Fibroblast of villous mesenchyme (primary cell): ENCODE data around the gene POU2F1. TPM values are rescaled to one million over a fixed set of nuclear protein-coding genes. Genes with fewer than 3 reads are reported as not detected.
"Not testable (repeated sequence)": the region's sequence is repeated elsewhere in the genome, so short reads cannot be mapped to it uniquely, and the experiment has no call there.

Experiments
- DNase-seq: peaks from one replicate; pipeline ENCODE4 v3.0.0-alpha.2; 2010; ENCODE audit warnings: low read depth
- H3K4me3 ChIP-seq: 2 replicates; pipeline ENCODE4 v1.5.1; 2011; ENCODE audit warnings: low read depth, mild to moderate bottlenecking, low read length
- CTCF ChIP-seq: IDR thresholded peaks from 2 replicates; pipeline ENCODE4 v1.5.1; 2012; ENCODE audit warnings: low read depth, mild to moderate bottlenecking, low read length; ENCODE audit not compliant: insufficient read depth
- total RNA-seq: library from RNA; depleted of rRNA; stranded (reverse); fragments of >200 nt; gene quantifications from 2 replicates; pipeline ENCODE4 v1.2.3, GENCODE V29; 2012

POU2F1 gene
- total RNA-seq, 1 donor = 6.9 TPM

- no peak overlapping the region for H3K4me3 ChIP-seq
- no peak for DNase-seq
- no peak for TF ChIP-seq CTCF
These were observed 84.5 kb downstream of the POU2F1 start for GRCh38 chr1:167305059-167305705.

- TF ChIP-seq CTCF = no peak
- no peak for DNase-seq
- H3K4me3 ChIP-seq = no peak overlapping the region
These were observed 85.1 kb downstream of the POU2F1 start for GRCh38 chr1:167305706-167306277.

GRCh38 chr1:167310732-167311131 is 90.0 kb downstream of the POU2F1 start:
- DNase-seq = no peak
- TF ChIP-seq CTCF = no peak
- no peak overlapping the region for H3K4me3 ChIP-seq

- H3K4me3 ChIP-seq = no peak overlapping the region
- DNase-seq = no peak
- no peak for TF ChIP-seq CTCF
These were observed 92.2 kb downstream of the POU2F1 start for GRCh38 chr1:167312871-167313270.

- TF ChIP-seq CTCF = no peak
- no peak for DNase-seq
- H3K4me3 ChIP-seq = no peak overlapping the region
These were observed 94.0 kb downstream of the POU2F1 start for GRCh38 chr1:167314671-167315070.

GRCh38 chr1:167317463-167317862 is 96.8 kb downstream of the POU2F1 start:
- no peak overlapping the region for H3K4me3 ChIP-seq
- no peak for TF ChIP-seq CTCF

GRCh38 chr1:167319206-167319605 is 98.5 kb downstream of the POU2F1 start:
- DNase-seq, H3K4me3 ChIP-seq: not testable (repeated sequence)

More at GRCh38 chr1:167317463-167317862, 96.8 kb downstream of the POU2F1 start:
- no peak for DNase-seq
